SK-N-SH (cell line): ENCODE data around the gene RPS6KA1. TPM values are rescaled to one million over a fixed set of nuclear protein-coding genes. Genes with fewer than 3 reads are reported as not detected.
"Not testable (repeated sequence)": the region's sequence is repeated elsewhere in the genome, so short reads cannot be mapped to it uniquely, and the experiment has no call there.

Experiments
- CTCF ChIA-PET: fragments of 300-600, 350-600 bp; formaldehyde crosslinking; extraction: SDS; loops from one replicate; lab custom pipeline; 2021; lab: Yijun Ruan, JAX
- POLR2A ChIA-PET: fragments of 350-600 bp; sonication (Branson Sonifier 250); formaldehyde crosslinking; extraction: SDS; loops from one replicate; lab custom pipeline; 2020; ENCODE audit warnings: antibody characterized with exemption, inconsistent platforms; lab: Yijun Ruan, JAX
- DNase-seq: peaks from one replicate; pipeline ENCODE4 v3.0.0; 2012
- H2AFZ ChIP-seq: fragments of 200-600 bp; sonication (generic); 2 replicates; pipeline ENCODE4 v1.8.1; 2016; ENCODE audit warnings: antibody characterized with exemption, mild to moderate bottlenecking, low read depth
- H3F3A ChIP-seq: fragments of 200-600 bp; sonication (generic); replicated peaks from 2 replicates; pipeline ENCODE3; 2016; ENCODE audit warnings: antibody characterized with exemption, mild to moderate bottlenecking; ENCODE audit not compliant: insufficient read depth
- H3K27ac ChIP-seq, 2 experiments: fragments of 200-500 bp in 1 of 2; fragments of 200-600 bp in 1 of 2; sonication (Bioruptor generic) in 1 of 2; sonication (generic), shearing (Covaris generic) in 1 of 2; 2 replicates each; pipeline versions ENCODE4 v1.5.1 to v1.6.1; 2014 to 2016; ENCODE audit warnings: low read depth in 2 of 2, inconsistent platforms in 1 of 2, low read length in 1 of 2, mild to moderate bottlenecking in 1 of 2, mixed read lengths in 1 of 2
- H3K27me3 ChIP-seq: fragments of 200-600 bp; sonication (generic), shearing (Covaris generic); 2 replicates; pipeline ENCODE4 v1.6.1; 2016; ENCODE audit warnings: mixed run types; ENCODE audit not compliant: insufficient read depth
- H3K36me3 ChIP-seq, 2 experiments: fragments of 200-500 bp in 1 of 2; fragments of 200-600 bp in 1 of 2; sonication (Bioruptor generic) in 1 of 2; sonication (generic) in 1 of 2; replicated peaks in 1 of 2; 2 replicates each; pipeline versions ENCODE3 to v1.5.1; 2014 to 2016; ENCODE audit warnings: low read length in 1 of 2, mild to moderate bottlenecking in 1 of 2; ENCODE audit not compliant: insufficient read depth in 2 of 2, control insufficient read depth in 1 of 2
- H3K4me1 ChIP-seq, 2 experiments: fragments of 200-500 bp in 1 of 2; fragments of 200-600 bp in 1 of 2; sonication (Bioruptor generic) in 1 of 2; sonication (generic), shearing (Covaris generic) in 1 of 2; 2 replicates each; pipeline versions ENCODE4 v1.5.1 to v1.6.1; 2014 to 2016; ENCODE audit warnings: low read depth in 1 of 2, low read length in 1 of 2, mixed run types in 1 of 2; ENCODE audit not compliant: insufficient read depth in 2 of 2, control insufficient read depth in 1 of 2
- H3K4me2 ChIP-seq: fragments of 200-600 bp; sonication (generic), shearing (Covaris generic); 2 replicates; pipeline ENCODE4 v1.6.1; 2017; ENCODE audit warnings: mixed run types
- H3K4me3 ChIP-seq, 2 experiments: fragments of 200-500 bp in 1 of 2; fragments of 200-600 bp in 1 of 2; sonication (Bioruptor generic) in 1 of 2; sonication (generic), shearing (Covaris generic) in 1 of 2; 2 replicates each; pipeline versions ENCODE4 v1.5.1 to v1.8.1; 2014 to 2016; ENCODE audit warnings: low read depth in 2 of 2, inconsistent platforms in 1 of 2, low read length in 1 of 2, mild to moderate bottlenecking in 1 of 2, mixed read lengths in 1 of 2, moderate library complexity in 1 of 2
- H3K79me2 ChIP-seq: fragments of 200-600 bp; sonication (generic); 2 replicates; pipeline ENCODE4 v1.8.1; 2017; ENCODE audit warnings: mild to moderate bottlenecking; ENCODE audit not compliant: insufficient read depth
- H3K9ac ChIP-seq: fragments of 200-600 bp; sonication (generic); 2 replicates; pipeline ENCODE4 v1.6.1; 2017; ENCODE audit warnings: mixed run types
- H3K9me2 ChIP-seq: fragments of 200-600 bp; sonication (generic); 2 replicates; pipeline ENCODE4 v1.6.1; 2017; ENCODE audit warnings: mixed run types
- H3K9me3 ChIP-seq: fragments of 200-600 bp; sonication (generic); 2 replicates; pipeline ENCODE4 v1.6.1; 2017; ENCODE audit warnings: mixed run types, mild to moderate bottlenecking, moderate library complexity
- H4K20me1 ChIP-seq: fragments of 200-600 bp; sonication (generic); 2 replicates; pipeline ENCODE4 v1.6.1; 2017; ENCODE audit warnings: mild to moderate bottlenecking, mixed run types; ENCODE audit not compliant: insufficient read depth
- CTCF ChIP-seq: fragments of 200-600 bp; sonication (generic); IDR thresholded peaks from 2 replicates; pipeline ENCODE4 v1.6.1; 2017; ENCODE audit warnings: antibody characterized with exemption, mild to moderate bottlenecking, moderate library complexity
- EZH2phosphoT487 ChIP-seq: fragments of 200-600 bp; sonication (generic); IDR thresholded peaks from 2 replicates; pipeline ENCODE4 v1.6.1; 2017; ENCODE audit warnings: low read depth, mixed run types, mild to moderate bottlenecking, antibody characterized with exemption, moderate library complexity, borderline replicate concordance
- JUND ChIP-seq: IDR thresholded peaks from 2 replicates; pipeline ENCODE4 v1.4.0; 2012
- NFIC ChIP-seq: IDR thresholded peaks from 2 replicates; pipeline ENCODE4 v1.4.0; 2012; ENCODE audit warnings: borderline replicate concordance
- USF1 ChIP-seq: IDR thresholded peaks from 2 replicates; pipeline ENCODE4 v1.4.0; 2012; ENCODE audit warnings: low read depth, borderline replicate concordance
- ZBTB33 ChIP-seq: IDR thresholded peaks from 2 replicates; pipeline ENCODE4 v1.4.0; 2012; ENCODE audit warnings: low read depth, borderline replicate concordance
- WGBS: methylation state at CpG from one replicate; pipeline ENCODE4 v1.1.6; 2017; ENCODE audit warnings: low lambda C conversion rate; 5-methylcytosine and 5-hydroxymethylcytosine counted together
- polyA plus RNA-seq, 3 experiments: library from polyadenylated mRNA; depleted of rRNA; stranded (reverse); fragments of >200 nt; gene quantifications; 2 replicates each; pipeline ENCODE4 v1.2.3, GENCODE V29; 2012

The RPS6KA1 gene
- polyA plus RNA-seq, 1 of the 3 experiments (the other 2 are of a cell fraction), result 9.7 TPM

DNA sequence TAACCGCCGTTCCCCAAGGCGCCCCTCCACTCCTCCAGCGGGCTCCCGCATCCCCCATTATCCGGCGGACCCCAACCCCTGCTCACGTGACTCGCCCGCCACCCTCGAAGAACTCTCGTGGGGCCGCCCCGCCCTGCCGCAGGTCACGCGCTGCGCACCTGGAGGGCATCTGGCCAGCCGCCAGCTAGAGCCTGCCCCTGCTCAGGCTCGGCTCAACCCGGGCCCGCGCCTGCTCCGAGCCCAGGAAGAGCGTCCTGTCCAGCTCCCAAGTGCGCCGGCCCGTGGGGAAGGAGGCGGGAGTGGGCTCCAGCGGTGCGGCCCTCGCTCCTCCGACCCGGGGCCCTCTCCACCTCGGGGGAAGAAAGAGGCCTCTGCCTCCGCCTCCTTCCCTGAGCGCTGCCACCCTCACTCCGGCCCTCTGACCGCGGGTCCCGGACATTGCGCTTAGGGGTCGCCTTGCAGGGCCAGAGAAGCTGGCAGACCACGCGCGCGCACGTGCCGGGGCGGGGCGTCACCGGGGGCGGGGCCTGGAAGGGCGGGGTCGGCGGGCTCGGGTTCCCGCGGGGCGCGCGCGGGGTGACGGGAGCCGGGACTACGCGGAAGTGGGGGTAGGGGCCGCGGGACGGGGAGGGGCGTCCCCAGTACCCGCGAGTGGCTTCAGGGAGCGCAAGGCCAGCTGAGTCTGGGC is 28.9 kb upstream of the RPS6KA1 start (continued):
- TF ChIP-seq CTCF (no peak; the same call in 1 of the 2 replicates), JUND (no peak), ZBTB33 (0 out of 2 replicates have a peak, but pooled peaks have one; percentile 16), EZH2phosphoT487 (no peak), USF1 (peak; percentile 90), NFIC (peak; percentile 41; the same call in 1 of the 2 replicates)

DNA sequence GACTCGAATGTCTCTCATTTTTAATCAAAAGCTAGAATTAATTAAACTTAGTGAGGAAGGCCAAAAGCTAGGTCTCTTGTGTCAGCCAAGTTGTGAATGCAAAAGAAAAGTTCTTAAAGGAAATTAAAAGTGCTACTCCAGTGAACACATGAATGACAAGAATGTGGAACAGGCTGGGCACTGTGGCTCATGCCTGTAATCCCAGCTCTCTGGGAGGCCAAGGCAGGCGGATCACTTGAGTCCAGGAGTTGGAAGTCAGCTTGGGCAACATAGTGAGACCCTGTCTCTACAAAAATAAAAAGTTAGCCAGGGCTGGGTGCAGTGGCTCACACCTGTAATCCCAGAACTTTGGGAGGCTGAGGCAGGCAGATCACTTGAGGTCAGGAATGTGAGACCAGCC is 18.9 kb upstream of the RPS6KA1 start:
- H2AFZ ChIP-seq, H4K20me1 ChIP-seq, H3K4me1 ChIP-seq, H3K9me3 ChIP-seq, DNase-seq, H3K27me3 ChIP-seq, H3K4me3 ChIP-seq, H3F3A ChIP-seq, H3K36me3 ChIP-seq, H3K27ac ChIP-seq, H3K9ac ChIP-seq, H3K79me2 ChIP-seq, CTCF ChIA-PET, H3K9me2 ChIP-seq, H3K4me2 ChIP-seq: not testable (repeated sequence)
- 69% methylated on average over 2 of the region's 2 CpGs for WGBS
- POLR2A ChIA-PET, result interaction anchor here (0.9 kb wide), 1 partner anchor 26 kb away, joined by 4 read pairs; no protein-coding TSS in a partner anchor

- not testable (repeated sequence) for H4K20me1 ChIP-seq, H3K27ac ChIP-seq, H3K4me3 ChIP-seq, DNase-seq, H3K9me3 ChIP-seq, H3F3A ChIP-seq, H3K4me2 ChIP-seq, H3K9ac ChIP-seq, H3K9me2 ChIP-seq, H3K27me3 ChIP-seq, H3K36me3 ChIP-seq, H3K79me2 ChIP-seq, H3K4me1 ChIP-seq, H2AFZ ChIP-seq
- CTCF ChIA-PET, result interaction anchor here (0.7 to 3.1 kb wide), 4 partner anchors 9 to 23 kb away, joined by 3 to 11 read pairs (median 6); no protein-coding TSS in a partner anchor
- 77% methylated on average over 4 of the region's 4 CpGs for WGBS
- POLR2A ChIA-PET, result interaction anchor here (1.4 kb wide), 1 partner anchor 15 kb away, joined by 3 read pairs; no protein-coding TSS in a partner anchor
Measured at GRCh38 chr1:26515836-26516235, 13.7 kb upstream of the RPS6KA1 start.
